NCI-H146 treated with DMSO at 0.1 percent for 48 hours (cell line): ENCODE data around the gene SS18L1.

ENCODE experiments used
- DNase-seq: peaks from one replicate; lab custom pipeline; 2025; ENCODE audit not compliant: unreplicated experiment; lab: John Stamatoyannopoulos, UW

SS18L1 gene

GRCh38 chr20:62168890-62169435, 25.4 kb downstream of the SS18L1 start:
- DNase-seq: no peak

DNA sequence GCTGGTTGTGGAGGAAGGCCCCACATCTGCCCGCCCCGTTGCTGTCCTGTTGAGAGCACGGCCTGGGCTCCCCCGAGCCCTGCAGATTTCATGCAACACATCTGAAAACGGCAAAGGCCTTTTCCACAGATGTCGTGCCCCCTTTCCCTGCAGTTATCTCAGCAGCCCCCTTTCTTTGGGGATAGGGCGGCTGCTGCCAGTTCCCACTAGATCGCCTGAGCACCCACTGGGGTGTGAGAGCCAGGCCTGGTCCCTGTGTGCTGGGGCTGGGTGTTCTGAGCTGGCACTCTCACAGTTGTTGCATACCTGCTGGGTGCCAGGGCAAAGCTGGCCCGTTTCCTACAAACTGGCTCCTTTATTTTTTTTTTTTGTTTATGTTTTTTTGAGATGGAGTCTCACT, 27.0 kb downstream of the SS18L1 start:
- DNase-seq: no peak

DNA sequence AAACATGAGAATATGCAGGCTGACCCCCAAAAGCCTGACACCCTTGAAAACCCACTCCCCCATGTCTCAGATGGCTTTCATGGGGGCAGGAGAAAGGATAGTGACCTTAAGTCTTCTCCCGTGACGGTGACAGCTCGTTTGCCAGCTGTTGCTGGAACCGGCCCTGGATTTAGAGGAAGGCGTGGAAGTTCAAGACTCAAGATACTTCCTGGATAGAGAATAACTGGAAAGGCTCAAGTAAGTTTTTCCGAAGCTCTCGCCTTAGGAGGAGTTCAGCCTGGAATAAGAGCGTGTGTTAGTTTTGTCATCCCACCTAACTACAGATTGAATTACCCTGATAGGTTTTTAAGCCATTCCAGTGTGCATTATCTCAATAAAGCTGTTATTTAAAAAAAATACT, 27.7 kb downstream of the SS18L1 start:
- no peak for DNase-seq

DNA sequence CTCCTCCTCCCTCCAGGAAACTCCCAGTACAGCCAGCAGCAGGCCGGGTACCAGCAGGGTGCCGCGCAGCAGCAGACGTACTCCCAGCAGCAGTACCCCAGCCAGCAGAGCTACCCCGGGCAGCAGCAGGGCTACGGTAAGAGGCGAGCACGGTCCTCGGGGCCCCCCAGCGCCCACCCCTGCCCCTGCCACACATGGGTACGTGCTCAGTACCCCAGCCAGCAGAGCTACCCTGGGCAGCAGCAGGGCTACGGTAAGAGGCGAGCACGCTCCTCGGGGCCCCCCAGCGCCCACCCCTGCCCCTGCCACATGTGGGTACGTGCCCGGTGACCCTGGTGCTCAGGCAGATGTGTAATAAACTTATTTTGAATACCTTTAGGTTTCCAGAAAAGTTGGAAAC, 29.1 kb downstream of the SS18L1 start:
- no peak for DNase-seq

- DNase-seq: no peak
Measured at GRCh38 chr20:62174021-62174804, 30.6 kb downstream of the SS18L1 start.

GRCh38 chr20:62174870-62175624, 31.5 kb downstream of the SS18L1 start:
- no peak for DNase-seq

GRCh38 chr20:62175711-62176110, 32.1 kb downstream of the SS18L1 start:
- DNase-seq: no peak

DNA sequence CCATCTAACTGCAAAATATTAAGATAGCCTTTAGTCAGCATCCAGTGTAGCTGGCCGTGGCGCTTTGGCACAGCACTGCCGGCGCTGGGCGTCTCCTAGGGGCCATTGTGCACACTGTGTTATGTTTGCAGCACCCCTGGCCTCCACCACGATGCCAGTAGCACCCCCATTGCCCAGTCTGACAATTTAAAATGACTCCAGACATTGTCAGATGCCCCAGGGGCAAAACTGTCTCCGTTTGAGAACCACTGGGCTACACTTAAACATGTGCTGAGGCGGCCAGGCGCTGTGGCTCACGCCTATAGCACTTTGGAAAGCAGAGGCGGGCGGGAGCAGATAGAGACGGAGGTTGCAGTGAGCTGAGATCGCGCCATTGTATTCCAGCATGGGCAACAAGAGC, 33.3 kb downstream of the SS18L1 start:
- DNase-seq: no peak

- DNase-seq: no peak
Measured at GRCh38 chr20:62177307-62177706, 33.7 kb downstream of the SS18L1 start.

DNA sequence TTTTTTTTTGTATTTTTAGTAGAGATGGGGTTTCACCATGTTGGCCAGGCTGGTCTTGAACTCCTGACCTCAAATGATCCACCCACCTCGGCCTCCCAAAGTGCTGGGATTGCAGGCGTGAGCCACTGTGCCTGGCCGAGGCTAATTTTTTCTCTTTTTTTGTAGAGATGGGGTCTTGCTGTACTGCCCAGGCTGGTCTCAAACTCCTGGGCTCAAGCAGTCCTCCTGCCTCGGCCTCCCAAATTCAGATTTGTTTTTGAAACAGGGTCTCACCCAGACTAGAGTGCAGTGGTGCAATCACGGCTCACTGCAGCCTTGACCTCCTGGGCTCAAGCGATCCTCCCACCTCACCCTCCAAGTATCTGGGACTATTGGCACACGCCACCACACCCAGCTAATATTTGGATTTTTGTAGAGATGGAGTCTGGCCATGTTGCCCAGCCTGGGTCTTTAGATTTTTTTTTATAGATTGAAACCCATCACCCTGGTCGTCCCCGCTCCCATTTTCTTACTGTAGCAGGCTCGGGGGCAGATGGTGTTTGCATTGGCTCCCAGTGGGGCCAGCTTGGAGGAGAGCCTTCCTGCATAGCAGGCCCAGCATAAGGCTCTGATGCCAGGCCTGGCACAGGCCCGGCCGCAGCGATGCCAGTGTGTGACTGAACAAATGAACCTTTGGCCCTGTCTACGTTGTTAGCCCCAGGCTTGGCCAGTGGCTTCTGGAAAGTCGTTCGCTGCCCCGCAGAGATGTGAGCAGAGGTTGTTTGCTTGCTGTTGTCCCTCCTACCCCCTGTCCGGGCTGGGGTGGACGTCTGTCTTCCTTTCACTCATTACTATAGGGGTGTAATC, 35.0 kb downstream of the SS18L1 start:
- no peak for DNase-seq

DNA sequence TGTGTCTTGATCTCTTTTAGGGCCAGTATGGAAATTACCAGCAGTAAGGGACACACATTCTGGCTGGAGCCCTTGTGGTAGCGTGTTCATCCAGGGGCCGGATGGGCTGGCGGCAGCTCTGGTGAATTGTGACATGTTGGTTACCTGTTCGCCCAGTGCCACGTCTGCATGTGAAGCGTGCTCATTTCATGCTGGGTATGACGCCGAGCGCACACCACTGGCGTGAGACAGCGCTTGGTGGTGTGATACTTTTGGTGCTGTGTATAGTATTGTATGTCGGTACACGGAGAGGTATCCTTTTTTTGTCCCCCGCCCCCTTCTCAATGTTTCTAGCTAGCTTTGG, 35.6 kb downstream of the SS18L1 start:
- no peak for DNase-seq

GRCh38 chr20:62181808-62182207, 38.2 kb downstream of the SS18L1 start:
- no peak for DNase-seq

GRCh38 chr20:62182469-62183425, 39.2 kb downstream of the SS18L1 start, which contains the start of gene MTG2:
MTG2 (plus strand) TSS chr20:62183028; CDS start chr20:62193421, 10,393 bp downstream.
- peak; percentile 93 for DNase-seq

GRCh38 chr20:62183426-62184142, 40.0 kb downstream of the SS18L1 start:
- DNase-seq: no peak

- no peak for DNase-seq
Measured at GRCh38 chr20:62186096-62186426, 42.5 kb downstream of the SS18L1 start.

DNA sequence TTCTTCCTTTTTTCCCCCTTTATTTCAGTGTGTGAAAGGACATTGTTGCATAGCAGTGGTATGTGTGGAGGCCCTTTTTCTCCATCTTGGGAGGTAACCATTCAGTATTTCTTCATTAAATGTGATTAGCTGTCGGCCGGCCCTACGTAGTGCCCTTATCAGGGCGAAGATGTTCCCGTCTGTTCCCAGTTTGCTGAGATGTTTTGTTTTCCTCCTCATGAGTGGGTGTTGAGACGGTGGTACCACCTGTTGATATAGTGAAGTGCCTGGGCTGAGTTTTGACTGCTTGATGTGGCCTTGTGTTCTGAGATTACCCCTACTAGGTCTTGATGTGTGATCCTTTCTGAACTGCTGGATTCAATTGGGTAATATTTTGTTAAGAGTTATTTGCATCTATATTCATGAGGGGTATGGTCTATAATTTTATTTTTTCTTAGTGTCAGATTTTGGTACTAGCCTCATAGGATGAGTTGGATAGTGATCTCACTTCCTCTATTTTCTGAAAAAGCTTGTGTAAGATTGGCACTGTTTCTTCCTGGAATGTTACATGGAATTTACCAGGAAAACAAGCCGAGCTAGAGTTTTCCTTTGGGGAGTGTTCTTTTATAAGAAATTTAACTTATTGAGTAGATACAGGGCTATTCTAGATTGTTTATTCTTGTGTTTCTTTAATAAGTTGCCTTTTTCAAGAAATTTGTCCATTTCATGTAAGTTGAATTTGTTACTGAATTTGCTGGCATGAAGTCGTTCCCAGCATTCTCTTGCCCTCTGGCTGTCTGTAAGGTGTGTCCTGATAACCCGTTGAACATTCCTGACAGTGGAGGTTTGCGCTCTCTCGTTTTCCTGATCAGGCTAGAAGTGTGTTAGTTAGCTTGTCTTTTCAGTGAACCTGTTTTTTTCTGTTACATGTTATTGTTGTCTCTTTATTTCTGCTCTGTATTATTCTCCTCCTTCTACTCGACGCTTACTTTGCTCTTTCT, 43.6 kb downstream of the SS18L1 start:
- DNase-seq: no peak

DNA sequence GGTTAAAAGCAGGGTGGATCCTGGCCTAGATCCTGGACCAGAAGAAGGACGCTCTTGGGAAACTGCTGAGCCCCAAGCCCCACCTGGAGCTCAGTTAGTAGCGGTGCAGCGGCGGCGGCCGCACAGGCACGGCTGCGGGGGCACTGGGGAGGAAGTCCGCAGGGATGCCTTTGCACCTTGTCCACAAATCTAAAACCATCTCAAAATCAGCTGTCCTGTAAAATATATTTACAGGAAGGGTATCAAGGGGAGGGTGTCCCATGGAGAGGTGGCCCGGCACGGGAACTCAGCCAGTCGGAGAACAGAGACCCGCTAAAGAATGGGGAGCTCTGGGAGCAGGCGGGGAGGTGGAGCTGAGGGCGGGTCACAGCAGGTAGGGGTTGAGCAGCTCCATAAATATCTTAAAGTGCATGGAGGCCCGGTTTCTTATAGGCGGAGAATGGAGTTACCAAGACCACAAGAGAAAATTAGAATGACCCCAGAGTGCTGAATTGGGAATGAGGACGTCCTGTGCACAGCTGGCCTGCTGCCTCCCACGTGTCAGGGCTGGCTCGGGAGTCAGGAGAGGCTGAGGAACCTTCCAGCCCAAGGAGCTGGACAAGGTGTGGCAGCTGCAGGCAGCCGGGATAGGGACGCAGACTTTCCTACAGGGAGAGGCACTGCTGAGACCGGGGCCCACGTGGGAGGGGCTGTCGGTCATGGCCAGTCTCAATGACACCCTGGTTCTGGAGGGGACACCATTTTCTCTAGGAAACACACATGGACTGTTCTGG, 47.3 kb downstream of the SS18L1 start:
- DNase-seq: no peak
